GM11168 (cell line): Measurements from ENCODE around the gene SPDYE16.
"Not testable (repeated sequence)": the region's sequence is repeated elsewhere in the genome, so short reads cannot be mapped to it uniquely, and the experiment has no call there.

Experiments
- in situ Hi-C: fragments of 300-500 bp; cut with MboI; formaldehyde crosslinking; loops from one replicate; pipeline ENCODE4 v1.12.0; 2022; ENCODE audit warnings: low sequenced_read_pairs; ENCODE audit not compliant: unreplicated experiment

The SPDYE16 gene

DNA sequence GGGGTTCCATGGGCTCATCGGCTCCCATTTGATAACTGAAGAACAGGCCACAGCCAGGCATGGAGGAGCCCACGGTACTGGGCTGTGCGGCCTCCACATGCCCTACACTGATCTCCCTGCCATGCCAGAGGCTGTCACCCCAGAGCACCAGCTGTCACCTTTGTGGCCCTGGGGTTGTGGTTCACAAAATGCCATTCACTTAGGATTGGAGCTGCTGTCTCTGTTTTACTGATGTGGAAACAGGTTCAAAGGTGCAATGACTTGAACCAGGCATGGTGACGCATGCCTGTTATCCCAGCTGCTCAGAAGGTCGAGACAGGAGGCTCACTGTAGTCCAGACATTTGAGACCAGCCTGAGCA, 37.0 kb downstream of the SPDYE16 start:
- in situ Hi-C loops, result loop anchor here (5.0 kb wide), 1 partner anchor 46 kb away; no protein-coding TSS in a partner anchor

DNA sequence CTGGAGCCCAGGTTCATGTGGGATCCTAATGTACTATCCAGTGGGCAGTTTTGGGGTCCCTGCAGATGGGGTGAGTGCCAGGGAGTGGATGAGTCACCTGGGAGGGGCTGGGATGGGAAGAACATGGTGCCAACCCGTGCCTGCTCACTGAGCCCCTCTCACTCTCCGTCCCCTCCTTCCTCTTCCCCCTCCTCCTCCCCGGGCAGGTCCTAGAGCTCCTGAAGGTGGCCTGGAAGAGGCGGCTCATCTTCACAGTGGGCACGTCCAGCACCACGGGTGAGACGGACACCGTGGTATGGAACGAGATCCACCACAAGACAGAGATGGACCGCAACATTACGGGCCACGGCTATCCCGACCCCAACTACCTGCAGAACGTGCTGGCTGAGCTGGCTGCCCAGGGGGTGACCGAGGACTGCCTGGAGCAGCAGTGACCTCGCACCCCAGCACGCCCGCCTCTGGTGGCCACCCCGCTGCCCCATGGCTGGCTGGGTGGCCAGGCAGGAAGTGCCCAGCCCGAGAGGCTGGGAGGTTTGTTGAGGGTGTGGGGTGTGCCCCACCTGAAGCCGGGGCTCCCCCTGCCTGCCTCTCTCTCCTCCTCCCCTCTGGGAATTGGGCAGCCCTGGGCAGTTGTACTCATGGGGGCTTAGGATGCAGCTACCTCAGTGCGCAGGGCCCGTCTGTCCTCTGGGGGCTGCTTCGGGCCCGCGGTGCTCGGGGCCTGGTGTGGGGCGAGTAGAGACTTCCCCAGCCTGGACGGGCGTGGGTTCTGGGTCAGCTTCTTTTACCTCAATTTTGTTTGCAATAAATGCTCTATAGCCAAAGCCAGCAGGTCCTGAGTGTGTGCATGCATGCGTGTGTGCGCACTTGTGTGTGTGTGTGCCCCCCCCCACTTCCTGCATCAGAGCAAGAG, 37.7 kb downstream of the SPDYE16 start:
- in situ Hi-C loops, result loop anchor here (5.0 kb wide), 1 partner anchor 47 kb away; no protein-coding TSS in a partner anchor

- in situ Hi-C loops, result loop anchor here (5.0 kb wide), 2 partner anchors 48 to 498 kb away; no protein-coding TSS in a partner anchor
These were observed 38.5 kb downstream of the SPDYE16 start for GRCh38 chr7:76504351-76505167.

GRCh38 chr7:76503244-76503643, 39.9 kb downstream of the SPDYE16 start:
- in situ Hi-C loops, result loop anchor here (5.0 kb wide), 1 partner anchor 499 kb away; no protein-coding TSS in a partner anchor

DNA sequence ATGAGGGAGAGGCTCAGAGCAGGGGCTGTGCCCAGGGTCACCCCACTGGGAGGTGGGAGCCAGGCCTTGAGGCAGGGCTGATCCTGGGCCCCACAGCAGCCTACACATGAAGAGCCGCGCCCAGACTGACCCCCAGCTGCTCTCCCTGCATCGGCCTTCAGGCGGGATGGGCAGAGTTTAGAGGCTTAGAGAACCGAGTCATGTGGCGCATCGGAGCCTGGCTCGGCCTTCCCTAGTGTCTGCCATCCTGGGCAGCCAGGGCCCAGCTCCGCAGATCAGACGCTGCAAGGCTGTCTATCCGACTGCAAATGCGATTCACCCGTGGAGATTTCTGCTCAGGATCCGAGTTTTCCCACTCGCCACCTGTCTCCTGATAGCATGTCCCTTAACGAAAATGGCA, 40.3 kb downstream of the SPDYE16 start:
- in situ Hi-C loops, result loop anchor here (5.0 kb wide), 1 partner anchor 499 kb away; no protein-coding TSS in a partner anchor

- in situ Hi-C loops, result loop anchor here (5.0 kb wide), 1 partner anchor 500 kb away; no protein-coding TSS in a partner anchor
These were observed 40.9 kb downstream of the SPDYE16 start for GRCh38 chr7:76502224-76502623.

DNA sequence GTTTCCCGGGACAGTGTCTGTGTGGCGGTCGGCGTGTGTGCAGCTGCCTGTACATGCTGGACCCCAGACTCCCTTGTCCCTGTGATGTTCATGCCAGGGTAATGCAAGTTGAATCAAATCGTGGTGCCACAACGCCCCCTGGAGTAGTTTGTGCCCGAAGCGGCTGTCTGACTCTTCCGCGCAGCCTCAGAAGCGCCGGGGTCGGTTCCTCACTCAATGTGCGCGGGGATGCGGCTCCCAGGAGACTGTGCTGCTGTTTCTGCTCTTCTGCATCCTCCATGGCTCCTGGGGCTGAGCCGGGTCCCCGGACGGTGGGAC, 43.2 kb downstream of the SPDYE16 start:
- in situ Hi-C loops, result loop anchor here (5.0 kb wide), 1 partner anchor 502 kb away; no protein-coding TSS in a partner anchor

DNA sequence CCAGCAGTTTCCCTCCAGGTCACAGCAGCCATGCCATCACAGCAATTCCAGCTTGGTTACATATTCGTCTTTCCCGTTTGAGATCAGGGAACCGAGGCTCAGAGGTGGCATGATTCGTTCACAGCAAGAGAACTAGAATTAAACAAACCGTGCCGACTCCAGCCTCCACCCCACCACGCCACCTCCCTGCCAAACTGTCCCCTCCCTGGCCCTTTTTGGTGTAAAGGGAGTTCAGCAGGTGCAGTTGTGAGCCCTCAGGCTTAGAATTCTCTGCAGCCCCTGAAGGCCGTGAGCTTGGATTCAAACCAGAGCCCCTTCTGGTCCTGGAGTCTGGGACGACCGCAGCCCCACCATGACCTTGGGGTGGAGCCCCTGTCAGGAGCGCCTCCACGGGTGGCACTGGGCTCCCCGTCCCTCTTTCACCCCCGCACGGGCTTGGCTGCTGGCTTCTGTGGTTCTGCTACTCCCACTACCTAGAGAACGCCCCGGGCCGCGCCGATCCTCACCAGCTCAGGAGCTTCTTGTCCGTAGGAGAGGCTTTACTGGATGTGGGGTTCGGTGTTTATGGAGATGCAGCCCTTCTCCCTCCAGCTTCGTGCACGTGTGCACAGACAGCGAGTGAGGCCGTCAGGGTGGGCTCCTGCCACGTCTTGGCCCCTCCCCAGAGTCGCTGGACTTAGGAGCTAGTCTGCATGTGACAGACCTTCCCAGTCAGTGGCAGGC, 43.7 kb downstream of the SPDYE16 start:
- in situ Hi-C loops, result not testable (repeated sequence)

GRCh38 chr7:76498583-76499200, 44.4 kb downstream of the SPDYE16 start:
- in situ Hi-C loops, result not testable (repeated sequence)

DNA sequence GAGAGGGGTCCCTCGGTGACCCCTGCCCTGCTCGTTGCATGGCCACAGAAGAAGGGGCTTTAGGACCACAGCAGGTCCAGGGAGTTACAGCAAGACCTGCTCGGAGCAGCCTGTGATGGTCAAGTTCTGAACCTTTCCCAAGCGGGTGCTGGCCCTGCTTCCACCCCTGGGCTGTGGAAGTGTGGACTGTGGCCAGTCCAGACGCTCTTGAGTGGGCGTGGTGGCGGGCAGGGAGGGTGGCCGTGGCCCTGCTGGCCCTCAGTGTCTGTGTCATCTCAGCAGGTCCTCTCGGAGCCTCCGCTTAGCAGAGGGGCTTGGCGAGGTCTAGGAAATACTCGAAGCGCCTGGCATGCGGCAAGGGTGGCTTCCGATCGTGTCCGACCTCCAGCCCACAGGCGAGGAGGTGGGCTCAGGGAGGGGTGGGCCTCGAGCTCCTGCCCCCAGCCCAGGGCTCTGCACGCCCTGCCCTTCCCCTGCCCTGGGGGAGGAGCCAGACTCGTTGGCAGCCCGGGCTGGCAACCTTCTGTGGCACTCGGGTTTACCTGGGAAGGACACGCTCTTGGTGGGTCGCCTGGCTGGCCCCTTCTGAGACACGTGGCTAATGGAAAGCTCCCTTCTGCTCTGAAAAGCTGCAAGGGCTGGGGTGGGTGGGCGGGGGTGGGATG, 45.0 kb downstream of the SPDYE16 start:
- in situ Hi-C loops, result not testable (repeated sequence)

DNA sequence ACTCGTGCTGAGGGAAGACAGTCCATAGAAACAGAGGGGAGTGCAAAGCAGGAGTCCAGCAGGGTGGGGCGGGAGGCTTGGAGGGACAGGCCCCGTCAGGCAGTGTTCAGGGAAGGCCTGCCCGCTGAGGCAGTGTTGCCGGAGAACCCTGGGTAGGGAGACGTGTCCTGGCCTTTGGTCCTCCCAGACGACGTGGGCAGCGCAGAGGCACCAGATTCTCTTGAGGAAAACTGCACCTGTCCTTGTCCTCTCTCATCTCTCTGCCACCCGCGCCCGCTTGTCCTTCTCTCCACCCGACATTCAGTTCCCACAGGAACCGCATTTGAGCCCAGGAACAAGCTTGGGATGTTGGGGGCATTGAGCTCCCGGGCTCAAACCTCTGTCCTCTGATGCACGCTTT, 47.4 kb downstream of the SPDYE16 start:
- in situ Hi-C loops, result not testable (repeated sequence)

GRCh38 chr7:76492139-76492538, 51.0 kb downstream of the SPDYE16 start:
- in situ Hi-C loops, result not testable (repeated sequence)

DNA sequence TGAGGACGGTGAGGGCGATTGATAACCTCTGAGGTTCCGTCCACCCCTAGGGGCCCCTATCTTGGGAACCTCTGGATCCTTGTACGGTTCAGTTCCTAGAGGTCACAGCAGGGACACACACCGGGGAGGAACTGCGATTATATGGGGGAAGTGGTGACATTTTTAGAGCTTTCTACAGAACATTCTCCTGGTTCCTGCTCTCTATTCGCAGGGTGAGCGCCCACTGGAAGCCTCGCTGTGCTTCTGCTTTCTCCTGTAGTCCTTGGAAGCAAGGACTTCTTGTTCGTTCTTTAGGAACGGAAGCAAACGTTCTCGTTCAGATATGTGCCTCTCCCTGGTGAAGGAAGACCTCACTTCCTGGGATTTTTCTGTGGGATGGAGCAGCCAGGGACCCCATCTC, 55.1 kb downstream of the SPDYE16 start:
- in situ Hi-C loops, result not testable (repeated sequence)

DNA sequence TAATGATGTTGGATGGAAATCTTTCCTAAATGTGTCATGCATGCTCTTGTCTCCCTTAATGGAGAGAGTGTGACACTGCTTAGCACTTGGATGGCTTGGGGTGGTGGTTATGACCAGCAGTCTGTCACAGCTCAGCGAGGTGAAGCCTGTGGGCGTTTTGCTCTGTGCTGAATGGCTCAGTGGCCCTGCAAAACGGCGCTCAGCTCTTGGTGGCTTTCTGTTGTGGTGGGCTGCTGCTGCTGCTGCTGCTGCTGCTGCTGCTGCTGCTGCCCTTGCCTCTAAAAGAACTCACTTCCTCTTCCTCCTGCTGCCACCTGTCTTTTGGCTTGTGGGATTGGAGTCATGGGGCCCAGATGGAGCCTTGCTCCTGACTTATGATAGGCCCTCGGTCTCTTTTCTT, 56.5 kb downstream of the SPDYE16 start:
- in situ Hi-C loops, result not testable (repeated sequence)

GRCh38 chr7:76485822-76486610, 57.1 kb downstream of the SPDYE16 start:
- in situ Hi-C loops, result not testable (repeated sequence)

- in situ Hi-C loops, result not testable (repeated sequence)
These were observed 58.6 kb downstream of the SPDYE16 start for GRCh38 chr7:76484456-76484855.

GRCh38 chr7:76483081-76483480, 60.0 kb downstream of the SPDYE16 start:
- in situ Hi-C loops, result not testable (repeated sequence)

DNA sequence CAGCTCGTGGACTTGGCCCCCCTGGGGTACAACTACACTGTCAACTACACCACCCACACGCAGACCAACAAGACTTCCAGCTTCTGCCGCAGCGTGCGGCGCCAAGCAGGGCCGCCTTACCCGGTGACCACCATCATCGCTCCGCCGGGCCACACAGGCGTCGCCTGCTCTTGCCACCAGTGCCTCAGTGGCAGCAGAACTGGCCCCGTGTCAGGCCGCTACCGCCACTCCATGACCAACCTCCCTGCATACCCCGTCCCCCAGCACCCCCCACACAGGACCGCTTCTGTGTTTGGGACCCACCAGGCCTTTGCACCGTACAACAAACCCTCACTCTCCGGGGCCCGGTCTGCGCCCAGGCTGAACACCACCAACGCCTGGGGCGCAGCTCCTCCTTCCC, 60.4 kb downstream of the SPDYE16 start:
- in situ Hi-C loops, result not testable (repeated sequence)
